ENCODE data around the gene EPHB4.
"Not testable (repeated sequence)": the region's sequence is repeated elsewhere in the genome, so short reads cannot be mapped to it uniquely, and the experiment has no call there.

The EPHB4 gene

DNA sequence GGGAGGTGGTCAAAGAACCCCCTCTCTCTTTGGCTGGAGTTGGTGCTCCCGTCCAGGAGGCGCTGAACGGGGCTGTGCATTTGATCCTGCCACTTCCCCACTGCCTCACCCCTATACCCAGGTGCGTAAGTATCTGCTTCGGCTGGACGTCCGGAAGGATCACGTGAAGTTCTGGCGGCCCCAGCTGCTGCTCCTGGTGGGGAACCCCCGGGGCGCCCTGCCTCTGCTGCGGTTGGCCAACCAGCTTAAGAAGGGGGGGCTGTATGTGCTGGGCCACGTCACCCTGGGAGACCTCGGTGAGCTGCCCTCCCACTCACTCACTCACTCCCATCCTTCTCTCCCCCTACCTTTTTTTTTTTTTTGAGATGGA lies 34.3 kb upstream of the EPHB4 start:
- Mint-ChIP-seq H3K9me3 (no peaks in the 10 kb centered on the region), H3K36me3 (ENCODE audit: low read depth) (peaks cover 14% of the 10 kb centered on the region), H3K27ac (no peak overlapping the region), H3K4me1 (peaks cover 6% of the 10 kb centered on the region), H3K4me3 (no peak overlapping the region), H3K27me3 (no peaks in the 10 kb centered on the region)
- ATAC-seq (no peak), DNase-seq (no peak)

DNA sequence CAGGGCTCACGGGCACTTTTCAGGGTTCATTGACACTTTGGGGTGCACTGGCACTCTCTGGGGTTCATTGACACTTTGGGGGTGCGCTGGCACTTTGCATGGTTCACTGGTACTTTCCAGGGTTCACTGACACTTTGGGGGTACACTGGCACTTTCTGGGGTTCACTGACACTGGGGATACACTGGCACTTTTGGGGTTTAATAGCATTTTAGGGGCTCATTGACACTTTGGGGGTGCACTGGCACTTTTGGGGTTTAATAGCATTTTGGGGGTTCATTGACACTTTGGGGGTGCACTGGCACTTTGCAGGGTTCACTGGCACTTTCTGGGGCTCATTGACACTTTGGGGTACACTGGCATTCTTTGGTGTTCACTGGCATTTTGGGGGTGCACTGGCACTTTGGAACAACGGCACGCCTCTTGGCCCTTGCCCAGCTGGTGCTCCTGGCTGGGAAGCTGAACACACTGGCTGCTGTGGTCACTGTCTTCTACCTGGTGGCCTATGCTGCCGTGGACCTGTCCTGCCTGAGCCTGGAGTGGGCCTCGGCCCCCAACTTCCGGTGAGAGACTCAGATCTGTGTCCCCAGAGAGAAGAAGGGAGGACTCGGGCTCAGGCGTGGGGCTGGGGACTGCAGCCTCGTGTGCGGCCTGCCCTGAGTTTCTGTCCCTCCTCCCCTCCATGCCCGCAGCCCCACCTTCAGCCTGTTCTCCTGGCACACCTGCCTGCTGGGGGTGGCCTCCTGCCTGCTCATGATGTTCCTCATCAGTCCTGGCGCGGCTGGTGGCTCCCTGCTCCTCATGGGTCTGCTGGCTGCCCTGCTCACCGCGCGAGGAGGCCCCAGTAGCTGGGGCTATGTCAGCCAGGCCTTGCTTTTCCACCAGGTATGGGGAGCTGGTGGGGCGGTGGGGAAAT lies 33.6 kb upstream of the EPHB4 start:
- Mint-ChIP-seq H3K36me3 (ENCODE audit: low read depth) (peaks cover 14% of the 10 kb centered on the region), H3K4me3 (no peak overlapping the region), H3K9me3 (no peaks in the 10 kb centered on the region), H3K27me3 (no peaks in the 10 kb centered on the region), H3K4me1 (peaks cover 2% of the 10 kb centered on the region), H3K27ac (no peak overlapping the region)
- DNase-seq (no peak), ATAC-seq (no peak)

DNA sequence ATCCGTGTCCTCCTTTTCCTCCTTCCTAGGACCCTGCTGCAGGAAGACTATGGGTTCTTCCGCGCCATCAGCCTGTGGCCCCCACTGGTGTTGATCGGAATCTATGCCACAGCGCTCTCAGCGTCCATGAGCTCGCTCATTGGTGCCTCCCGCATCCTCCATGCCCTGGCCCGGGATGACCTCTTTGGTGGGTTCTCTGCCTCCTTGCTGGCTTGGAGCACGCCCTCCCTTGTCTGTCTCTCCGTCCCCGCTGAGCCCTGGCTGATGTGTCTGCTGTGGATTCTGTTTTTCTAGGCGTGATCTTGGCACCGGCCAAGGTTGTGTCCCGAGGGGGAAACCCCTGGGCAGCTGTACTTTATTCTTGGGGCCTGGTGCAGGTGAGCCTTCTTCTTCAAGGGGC lies 32.5 kb upstream of the EPHB4 start:
- H3K36me3 Mint-ChIP-seq (ENCODE audit: low read depth), result peaks cover 14% of the 10 kb centered on the region

DNA sequence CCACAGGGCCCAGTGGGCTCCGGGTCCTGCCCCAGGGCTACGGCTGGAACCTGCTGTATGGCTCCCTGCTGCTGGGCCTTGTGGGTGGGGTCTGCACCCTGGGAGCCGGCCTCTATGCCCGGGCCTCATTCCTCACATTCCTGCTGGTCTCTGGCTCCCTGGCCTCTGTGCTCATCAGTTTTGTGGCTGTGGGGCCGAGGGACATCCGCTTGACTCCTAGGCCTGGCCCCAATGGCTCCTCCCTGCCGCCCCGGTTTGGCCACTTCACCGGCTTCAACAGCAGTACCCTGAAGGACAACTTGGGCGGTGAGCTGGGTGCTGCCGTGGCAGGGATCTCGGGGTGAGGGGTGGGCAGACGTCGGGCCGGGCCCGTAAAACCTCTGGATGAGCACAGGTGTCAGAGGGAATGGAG lies 29.6 kb upstream of the EPHB4 start:
- no peak for DNase-seq
- no peaks in the 10 kb centered on the region for H3K9me3 Mint-ChIP-seq
- ATAC-seq, result no peak
- H3K4me3 Mint-ChIP-seq, result no peak overlapping the region
- H3K36me3 Mint-ChIP-seq (ENCODE audit: low read depth), result peaks cover 5% of the 10 kb centered on the region
- no peaks in the 10 kb centered on the region for H3K27me3 Mint-ChIP-seq
- no peak overlapping the region for H3K27ac Mint-ChIP-seq
- H3K4me1 Mint-ChIP-seq, result peaks cover 9% of the 10 kb centered on the region

More for the DNA sequence above, 32.5 kb upstream of the EPHB4 start:
- no peak for ATAC-seq
- no peaks in the 10 kb centered on the region for H3K9me3 Mint-ChIP-seq
- no peak for DNase-seq
- H3K4me1 Mint-ChIP-seq, result no peaks in the 10 kb centered on the region
- H3K27me3 Mint-ChIP-seq, result no peaks in the 10 kb centered on the region
- H3K4me3 Mint-ChIP-seq, result no peak overlapping the region
- H3K27ac Mint-ChIP-seq, result no peak overlapping the region

DNA sequence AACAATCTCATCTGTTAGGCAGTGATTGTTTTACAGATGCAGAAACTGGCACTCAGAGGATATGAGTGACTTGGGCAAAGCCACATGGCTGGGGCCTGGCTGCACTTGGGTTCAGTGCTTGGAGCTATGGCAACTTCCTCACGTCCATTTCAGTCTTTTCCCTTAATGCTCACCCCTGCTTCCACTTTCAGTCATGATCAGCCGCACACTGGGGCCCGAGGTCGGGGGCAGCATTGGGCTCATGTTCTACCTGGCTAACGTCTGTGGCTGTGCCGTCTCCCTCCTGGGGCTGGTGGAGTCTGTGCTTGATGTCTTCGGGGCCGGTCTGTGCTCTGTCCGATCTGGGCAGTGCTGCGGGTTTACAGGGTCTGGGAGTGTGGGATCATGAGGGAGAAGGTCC lies 28.2 kb upstream of the EPHB4 start:
- H3K27me3 Mint-ChIP-seq, result no peaks in the 10 kb centered on the region
- peaks cover 14% of the 10 kb centered on the region for H3K4me1 Mint-ChIP-seq
- DNase-seq (no peak), ATAC-seq (no peak)
- H3K9me3 Mint-ChIP-seq, result no peaks in the 10 kb centered on the region
- H3K36me3 Mint-ChIP-seq (ENCODE audit: low read depth), result peaks cover 1% of the 10 kb centered on the region
- H3K4me3 Mint-ChIP-seq, result no peak overlapping the region
- no peak overlapping the region for H3K27ac Mint-ChIP-seq

DNA sequence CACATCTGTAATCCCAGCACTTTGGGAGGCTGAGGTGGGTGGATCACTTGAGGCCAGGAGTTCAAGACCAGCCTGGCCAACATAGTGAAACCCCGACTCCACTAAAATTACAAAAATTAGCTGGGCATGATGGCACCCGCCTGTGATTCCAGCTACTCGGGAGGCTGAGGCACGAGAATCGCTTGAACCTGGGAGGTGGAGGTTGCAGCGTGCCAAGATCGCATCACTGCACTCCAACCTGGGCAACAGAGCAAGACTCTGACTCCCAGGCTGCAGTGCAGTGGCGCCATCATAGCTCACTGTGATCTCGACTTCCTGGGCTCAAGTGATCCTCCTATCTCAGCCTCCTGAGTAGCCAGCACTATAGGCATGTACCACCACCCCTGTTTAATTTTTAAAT lies 27.6 kb upstream of the EPHB4 start:
- H3K4me1 Mint-ChIP-seq, result peaks cover 14% of the 10 kb centered on the region
- H3K4me3 Mint-ChIP-seq; ATAC-seq; H3K27me3 Mint-ChIP-seq; H3K9me3 Mint-ChIP-seq; H3K27ac Mint-ChIP-seq; H3K36me3 Mint-ChIP-seq (ENCODE audit: low read depth); DNase-seq: not testable (repeated sequence)

- no peak overlapping the region for H3K4me3 Mint-ChIP-seq
- H3K27me3 Mint-ChIP-seq, result no peaks in the 10 kb centered on the region
- no peaks in the 10 kb centered on the region for H3K36me3 Mint-ChIP-seq (ENCODE audit: low read depth)
- peaks cover 14% of the 10 kb centered on the region for H3K4me1 Mint-ChIP-seq
- ATAC-seq, result no peak
- no peaks in the 10 kb centered on the region for H3K9me3 Mint-ChIP-seq
- DNase-seq, result no peak
- no peak overlapping the region for H3K27ac Mint-ChIP-seq
Measured at GRCh38 chr7:100854146-100854895, 27.0 kb upstream of the EPHB4 start.

- Mint-ChIP-seq H3K4me1 (peaks cover 14% of the 10 kb centered on the region), H3K27ac (peak within 1 kb of the TSS; percentile 78), H3K36me3 (ENCODE audit: low read depth) (no peaks in the 10 kb centered on the region), H3K27me3 (no peaks in the 10 kb centered on the region), H3K9me3 (no peaks in the 10 kb centered on the region), H3K4me3 (peak within 1 kb of the TSS; percentile 86)
- ATAC-seq, result peak; percentile 98
- DNase-seq, result peak; percentile 89
Measured at GRCh38 chr7:100852048-100852872, 24.9 kb upstream of the EPHB4 start, which contains the start of gene SLC12A9. Gene SLC12A9, plus strand, starts transcription at chr7:100852713. Its CDS starts 1,485 bp downstream, at chr7:100854198.

DNA sequence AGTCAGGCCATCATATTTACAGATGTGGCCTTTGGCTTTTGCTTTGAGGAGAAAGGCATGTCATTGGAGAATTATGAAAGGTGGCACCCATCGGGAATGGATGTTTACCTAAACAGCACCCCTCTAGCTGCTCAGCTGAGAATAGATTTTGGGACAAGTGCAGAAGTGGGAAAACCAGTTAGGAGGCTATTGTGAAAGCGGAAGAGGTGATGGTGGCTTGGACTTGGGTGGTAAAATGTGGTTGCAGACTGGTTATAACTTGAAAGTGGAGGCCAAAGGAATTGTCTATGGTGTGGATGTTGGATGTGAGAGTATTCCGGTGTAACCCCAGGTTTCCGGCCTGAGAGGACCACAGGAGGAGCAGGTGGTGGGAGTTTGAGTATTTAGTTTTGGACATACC lies 20.0 kb upstream of the EPHB4 start:
- H3K27ac Mint-ChIP-seq, result no peak overlapping the region
- H3K9me3 Mint-ChIP-seq, result no peaks in the 10 kb centered on the region
- H3K4me1 Mint-ChIP-seq, result peaks cover 6% of the 10 kb centered on the region
- ATAC-seq (no peak), DNase-seq (no peak)
- no peak overlapping the region for H3K4me3 Mint-ChIP-seq
- no peaks in the 10 kb centered on the region for H3K36me3 Mint-ChIP-seq (ENCODE audit: low read depth)
- H3K27me3 Mint-ChIP-seq, result no peaks in the 10 kb centered on the region

DNA sequence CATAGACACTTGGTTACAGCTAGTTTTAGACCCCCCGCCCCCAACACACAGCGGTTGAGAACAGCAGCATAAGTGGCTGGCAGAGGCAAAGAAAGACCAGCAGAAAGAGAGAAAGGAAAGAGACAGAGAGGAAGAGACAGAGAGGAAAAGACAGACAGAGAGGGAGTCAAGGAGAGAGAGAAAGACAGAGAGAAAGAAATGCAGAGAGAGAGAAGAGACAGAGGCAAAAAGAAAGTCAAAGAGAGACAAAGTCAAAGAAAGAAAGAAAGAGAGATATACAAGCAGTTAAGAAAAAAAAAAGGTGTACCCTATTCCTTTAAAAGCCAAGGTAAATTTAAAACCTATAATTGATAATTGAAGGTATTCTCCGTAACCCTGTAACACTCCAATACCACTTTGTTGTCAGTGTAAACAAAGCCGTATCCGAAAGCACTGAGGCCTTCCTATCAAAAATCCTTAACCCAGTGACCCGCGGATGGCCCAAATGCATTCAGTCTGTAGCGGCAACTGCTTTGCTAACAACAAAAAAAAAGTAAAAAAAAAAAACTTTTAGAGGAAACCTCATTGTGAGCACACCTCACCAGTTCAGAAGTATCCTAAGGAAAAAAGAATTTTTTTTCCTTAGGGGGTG lies 13.3 kb upstream of the EPHB4 start:
- Mint-ChIP-seq H3K9me3 (no peaks in the 10 kb centered on the region), H3K27ac (no peak overlapping the region), H3K4me1 (peaks cover 13% of the 10 kb centered on the region), H3K27me3 (no peaks in the 10 kb centered on the region), H3K4me3 (no peak overlapping the region), H3K36me3 (ENCODE audit: low read depth) (peaks cover 2% of the 10 kb centered on the region)
- ATAC-seq (no peak), DNase-seq (no peak)

DNA sequence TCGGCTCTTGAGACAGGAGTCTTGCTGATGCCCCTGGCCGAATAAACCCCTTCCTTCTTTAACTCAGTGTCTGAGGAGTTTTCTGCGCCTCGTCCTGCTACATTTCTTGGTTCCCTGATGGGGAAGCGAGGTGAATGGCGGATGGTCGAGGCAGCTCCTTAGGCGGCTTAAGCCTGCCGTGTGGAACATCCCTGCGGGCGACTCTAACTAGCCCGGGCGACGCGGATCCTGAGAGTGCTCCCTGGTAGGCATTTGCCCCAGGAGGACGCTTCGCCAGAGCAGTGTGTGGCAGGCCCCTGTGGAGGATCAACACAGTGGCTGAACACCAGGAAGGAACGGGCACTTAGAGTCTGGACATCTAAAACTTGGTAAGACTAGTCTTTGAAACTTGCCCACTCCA lies 12.0 kb upstream of the EPHB4 start:
- Mint-ChIP-seq H3K4me1 (peaks cover 14% of the 10 kb centered on the region), H3K27me3 (no peaks in the 10 kb centered on the region), H3K9me3 (no peaks in the 10 kb centered on the region), H3K4me3 (no peak overlapping the region), H3K27ac (no peak overlapping the region), H3K36me3 (ENCODE audit: low read depth) (peaks cover 2% of the 10 kb centered on the region)
- DNase-seq (no peak), ATAC-seq (no peak)

GRCh38 chr7:100837099-100837836 lies 9.9 kb upstream of the EPHB4 start:
- H3K4me1 Mint-ChIP-seq, result peaks cover 14% of the 10 kb centered on the region
- peaks cover 2% of the 10 kb centered on the region for H3K36me3 Mint-ChIP-seq (ENCODE audit: low read depth)
- no peaks in the 10 kb centered on the region for H3K27me3 Mint-ChIP-seq
- H3K4me3 Mint-ChIP-seq, result peak overlapping the region; percentile 67
- H3K9me3 Mint-ChIP-seq, result no peaks in the 10 kb centered on the region
- peak; percentile 91 for ATAC-seq
- H3K27ac Mint-ChIP-seq, result peak overlapping the region; percentile 61
- DNase-seq, result peak; percentile 77

DNA sequence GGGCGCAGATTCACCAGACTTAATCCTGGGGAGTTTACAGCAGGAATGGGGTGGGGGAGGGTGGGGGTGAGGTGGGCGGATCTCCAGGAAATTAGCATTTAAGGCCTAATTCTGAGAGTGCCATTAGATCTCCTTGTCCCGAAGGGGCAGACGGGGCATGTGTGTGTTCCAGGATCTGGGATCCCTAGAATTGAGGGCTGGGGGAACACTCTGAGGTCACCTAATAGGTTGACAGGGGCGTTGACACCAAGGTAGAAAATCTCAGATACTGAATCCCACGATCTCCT lies 9.4 kb upstream of the EPHB4 start:
- Mint-ChIP-seq H3K9me3 (no peaks in the 10 kb centered on the region), H3K4me1 (peaks cover 14% of the 10 kb centered on the region), H3K4me3 (peak overlapping the region; percentile 67), H3K27ac (peak overlapping the region; percentile 61), H3K36me3 (ENCODE audit: low read depth) (peaks cover 2% of the 10 kb centered on the region), H3K27me3 (no peaks in the 10 kb centered on the region)
- no peak for DNase-seq
- no peak for ATAC-seq

Measured in activated naive CD8-positive, alpha-beta T cell treated with anti-CD3 and anti-CD28 coated beads, Interleukin-2, amount 50 U/mL, for 24 hours (primary cell).